SK-N-SH treated with all-trans-retinoic acid at 6 μM for 48 hours (cell line): ENCODE measurements around the gene C2CD4C.
"Not testable (repeated sequence)": the region's sequence is repeated elsewhere in the genome, so short reads cannot be mapped to it uniquely, and the experiment has no call there.

ENCODE experiments used
- CREB5 ChIP-seq: fragments of 250-450 bp; sonication (Bioruptor Pico); IDR thresholded peaks from 2 replicates; pipeline ENCODE4 v1.5.1; 2020; ENCODE audit warnings: low read depth, mild to moderate bottlenecking, moderate library complexity
- GLIS3 ChIP-seq: fragments of 250-450 bp; sonication (Bioruptor Pico); IDR thresholded peaks from 2 replicates; pipeline ENCODE4 v1.5.0; 2020; ENCODE audit warnings: mild to moderate bottlenecking, moderate library complexity
- PATZ1 ChIP-seq: fragments of 250-450 bp; sonication (Bioruptor Pico); IDR thresholded peaks from 2 replicates; pipeline ENCODE4 v1.8.0; 2020; ENCODE audit warnings: mild to moderate bottlenecking, moderate library complexity, borderline replicate concordance
- ZFP3 ChIP-seq: fragments of 250-450 bp; sonication (Bioruptor Pico); IDR thresholded peaks from 2 replicates; pipeline ENCODE4 v1.5.0; 2020; ENCODE audit warnings: mild to moderate bottlenecking, moderate library complexity

- not testable (repeated sequence) for TF ChIP-seq PATZ1; GLIS3 (CRISPR knock-in tag); ZFP3 (CRISPR knock-in tag); CREB5 (CRISPR knock-in tag)
These were observed 26.4 kb downstream of the C2CD4C start for GRCh38 chr19:382578-382977.
